ENCODE measurements around the gene RPS10. TPM values are rescaled to one million over a fixed set of nuclear protein-coding genes. Genes with fewer than 3 reads are reported as not detected.

RPS10 gene
- total and polyA plus RNA-seq, 2 donors, result 1,395 to 2,930 TPM

DNA sequence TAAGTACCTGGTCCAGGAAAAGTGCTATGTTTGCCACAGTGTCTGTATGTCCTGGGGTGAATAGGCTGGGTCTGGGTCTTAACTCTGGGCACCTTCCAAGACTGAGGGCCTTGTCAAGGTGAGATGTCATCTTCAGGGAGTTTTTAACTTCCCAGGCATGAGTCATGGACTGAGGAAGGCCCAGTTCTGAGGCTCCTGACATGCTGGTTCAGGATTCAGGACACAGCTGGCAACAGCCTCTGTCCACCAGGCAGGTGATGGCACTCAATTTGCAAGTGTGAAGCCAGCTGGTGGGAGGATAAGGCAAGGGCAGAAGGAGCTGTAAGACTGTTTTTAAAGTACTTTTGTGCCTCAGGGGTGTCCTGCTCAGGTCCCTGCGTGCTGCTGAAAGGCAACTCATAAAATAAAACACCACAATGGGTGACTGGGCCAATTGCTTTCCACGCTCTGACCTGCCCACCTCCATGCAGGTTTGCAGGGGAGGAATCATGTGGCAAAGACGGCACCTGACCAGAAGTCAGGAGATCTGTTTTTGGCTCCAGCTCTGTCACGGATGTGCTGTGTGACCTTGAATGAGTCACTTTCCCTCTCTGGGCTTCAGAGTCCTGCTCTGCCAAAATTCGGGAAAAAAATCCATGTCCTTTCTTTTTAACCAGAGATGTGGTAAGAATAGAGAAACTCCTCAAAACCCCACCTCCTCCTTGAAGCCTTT is 35.1 kb upstream of the RPS10 start:
- no peak overlapping the region for H3K27ac ChIP-seq (ENCODE audit: low read depth)
- H3K4me3 ChIP-seq (ENCODE audit: low read depth, low read length), result no peak overlapping the region
- WGBS, result 91% methylated on average over 5 of the region's 5 CpGs
- DNase-seq (ENCODE audit: extremely low spot score), result no peak
- no peaks in the 10 kb centered on the region for H3K4me1 ChIP-seq (ENCODE audit: insufficient read depth)
- H3K36me3 ChIP-seq (ENCODE audit: insufficient read depth), result no peaks in the 10 kb centered on the region

DNA sequence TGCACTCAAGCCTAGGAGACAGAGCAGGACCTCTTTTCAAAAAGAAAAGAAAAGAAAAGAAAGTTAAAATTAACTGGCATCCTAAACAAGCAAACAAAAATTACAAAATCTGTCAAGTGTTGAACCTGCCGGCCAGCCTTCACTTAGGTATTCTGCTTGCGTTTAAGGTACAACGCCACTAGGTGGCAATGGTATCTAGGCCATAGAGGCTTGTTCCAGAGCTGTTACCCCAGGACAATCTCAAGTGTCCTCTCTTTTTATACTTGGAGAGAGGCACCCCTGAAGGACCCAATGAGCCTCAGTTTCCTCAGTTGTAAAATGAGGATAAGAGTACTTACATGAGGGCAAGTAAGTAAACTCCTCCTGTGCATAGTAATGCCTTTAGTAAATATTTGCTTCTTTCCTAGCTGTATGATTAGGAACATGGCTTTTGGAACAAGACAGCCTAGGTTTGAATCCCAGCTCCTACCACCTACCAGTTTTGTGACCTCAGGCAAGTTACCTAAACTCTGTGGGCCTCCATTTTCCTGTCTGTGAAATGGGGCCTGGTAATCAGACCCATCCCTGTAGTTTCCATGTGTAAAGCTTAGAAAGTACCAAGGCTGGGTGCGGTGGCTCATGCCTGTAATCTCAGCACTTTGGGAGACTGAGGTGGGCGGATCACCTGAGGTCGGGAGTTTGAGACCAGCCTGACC is 34.2 kb upstream of the RPS10 start:
- no peak overlapping the region for H3K4me3 ChIP-seq (ENCODE audit: low read depth, low read length)
- no peaks in the 10 kb centered on the region for H3K36me3 ChIP-seq (ENCODE audit: insufficient read depth)
- H3K4me1 ChIP-seq (ENCODE audit: insufficient read depth), result no peaks in the 10 kb centered on the region
- 67% methylated on average over 6 of the region's 6 CpGs for WGBS
- H3K27ac ChIP-seq (ENCODE audit: low read depth), result no peak overlapping the region
- no peak for DNase-seq (ENCODE audit: extremely low spot score)

DNA sequence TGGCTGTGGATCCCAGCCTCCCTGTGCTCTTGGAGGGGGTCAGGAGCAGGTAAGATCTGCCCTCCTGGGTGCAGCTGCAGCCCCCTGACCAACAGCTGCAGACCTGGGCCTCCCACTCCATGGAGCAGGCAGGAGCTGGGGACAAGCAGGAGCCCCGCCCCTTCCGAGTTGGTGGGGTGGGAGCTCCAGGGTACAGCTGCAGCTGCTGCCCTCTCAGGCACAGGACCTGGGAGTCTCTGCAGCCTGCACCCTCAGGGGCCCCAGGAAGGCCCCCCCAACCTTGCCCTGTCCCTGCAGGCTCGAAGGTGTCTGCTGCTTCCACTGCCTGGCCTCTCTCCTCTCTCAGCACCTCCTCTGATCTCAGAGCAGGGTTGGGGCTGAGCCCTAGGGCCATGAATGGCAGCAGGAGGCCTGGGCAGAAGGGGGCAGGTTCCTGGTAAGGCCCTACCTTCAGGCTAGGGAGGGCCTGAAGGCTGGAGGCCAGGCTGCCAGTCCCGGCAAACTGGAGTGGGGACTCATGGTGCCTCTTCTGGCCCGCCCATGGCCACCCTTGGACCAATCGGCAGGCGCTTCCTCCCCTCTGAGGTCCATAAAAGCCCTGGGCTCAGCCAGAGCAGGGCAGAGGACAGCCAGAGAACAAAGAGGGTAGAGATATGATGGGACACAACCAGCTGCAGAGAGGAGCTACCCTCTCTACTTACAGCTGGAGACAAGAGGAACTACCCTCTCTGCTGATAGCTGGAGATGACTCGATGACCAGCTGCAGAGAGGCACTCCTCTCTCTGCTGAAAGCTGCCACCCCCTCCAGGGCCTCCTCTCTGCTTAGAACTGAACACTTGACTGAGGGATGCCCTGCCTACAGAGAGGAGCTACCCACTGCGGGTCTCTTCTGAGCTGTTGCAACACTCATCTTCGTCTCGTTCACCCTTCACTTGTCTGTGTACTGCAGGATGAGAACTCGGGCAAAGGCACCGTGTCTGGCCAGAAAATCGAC is 32.2 kb upstream of the RPS10 start:
- no peaks in the 10 kb centered on the region for H3K36me3 ChIP-seq (ENCODE audit: insufficient read depth)
- H3K4me3 ChIP-seq (ENCODE audit: low read depth, low read length), result no peak overlapping the region
- no peak overlapping the region for H3K27ac ChIP-seq (ENCODE audit: low read depth)
- no peak for DNase-seq (ENCODE audit: extremely low spot score)
- no peaks in the 10 kb centered on the region for H3K4me1 ChIP-seq (ENCODE audit: insufficient read depth)
- 87% methylated on average over 14 of the region's 14 CpGs for WGBS

DNA sequence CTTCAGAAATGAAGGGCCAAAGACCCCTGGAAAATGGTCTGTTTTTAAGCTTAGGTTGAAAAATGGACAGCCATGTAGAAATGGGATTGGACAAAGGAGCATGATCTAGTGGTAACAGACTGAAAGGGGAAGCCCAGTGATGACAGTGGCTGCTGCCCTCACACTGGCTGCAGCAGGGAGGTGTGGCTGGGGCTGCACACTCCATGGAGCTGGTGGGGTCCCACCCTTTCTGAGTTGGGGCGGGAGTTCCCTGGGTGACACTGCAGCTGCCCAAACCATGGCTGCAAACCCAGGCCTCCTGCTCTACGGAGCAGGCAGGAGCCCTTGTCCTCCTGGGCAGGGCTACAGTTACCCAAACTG is 31.5 kb upstream of the RPS10 start:
- Histone ChIP-seq H3K4me3 (ENCODE audit: low read depth, low read length) (no peak overlapping the region), H3K36me3 (ENCODE audit: insufficient read depth) (no peaks in the 10 kb centered on the region), H3K4me1 (ENCODE audit: insufficient read depth) (no peaks in the 10 kb centered on the region), H3K27ac (ENCODE audit: low read depth) (no peak overlapping the region)
- 69% methylated on average over 2 of the region's 2 CpGs for WGBS
- no peak for DNase-seq (ENCODE audit: extremely low spot score)

DNA sequence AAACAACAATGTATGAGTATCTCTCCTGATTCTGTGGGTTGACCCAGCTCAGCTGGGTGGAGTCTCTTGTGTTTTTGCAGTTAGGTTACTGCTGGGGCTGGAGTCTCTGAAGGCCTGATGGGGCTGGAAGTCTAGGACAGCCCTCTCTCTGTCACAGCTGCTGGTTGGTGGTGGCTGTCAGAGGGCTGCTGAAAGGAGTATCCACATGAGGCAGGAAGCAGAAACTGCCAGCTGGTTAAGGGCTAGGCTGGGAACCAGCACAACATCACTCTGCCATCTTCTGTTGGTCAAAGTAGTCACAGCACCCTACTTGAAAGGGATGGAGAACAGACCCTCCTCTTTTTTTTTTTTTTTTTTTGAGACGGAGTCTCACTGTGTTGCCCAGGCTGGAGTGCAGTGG is 30.0 kb upstream of the RPS10 start:
- Histone ChIP-seq H3K4me3 (ENCODE audit: low read depth, low read length) (no peak overlapping the region), H3K4me1 (ENCODE audit: insufficient read depth) (no peaks in the 10 kb centered on the region)
- no CpG with 5 or more reads among the region's 1 CpG for WGBS

DNA sequence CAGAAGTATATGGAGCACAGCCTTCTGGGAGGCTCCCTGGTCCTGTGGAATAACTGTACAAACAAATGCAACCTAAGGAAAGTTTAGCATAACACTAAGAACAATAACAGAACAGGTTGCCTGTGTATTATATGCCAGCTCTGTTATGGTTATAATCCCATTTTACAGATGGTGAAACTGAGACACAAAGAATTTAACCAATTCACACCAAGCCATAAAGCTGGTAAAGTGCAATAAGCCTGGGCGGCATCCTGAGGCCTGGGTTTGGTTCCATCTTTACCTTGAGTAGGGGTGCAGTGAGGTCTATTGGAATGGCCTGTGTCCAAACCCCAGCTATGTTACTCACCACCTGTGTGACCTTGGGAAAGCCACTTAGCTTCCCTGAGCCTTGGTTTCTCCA is 25.3 kb upstream of the RPS10 start:
- 98% methylated on average over 1 of the region's 1 CpG for WGBS
- Histone ChIP-seq H3K4me3 (ENCODE audit: low read depth, low read length) (no peak overlapping the region), H3K4me1 (ENCODE audit: insufficient read depth) (no peaks in the 10 kb centered on the region), H3K27ac (ENCODE audit: low read depth) (no peak overlapping the region), H3K36me3 (ENCODE audit: insufficient read depth) (no peaks in the 10 kb centered on the region)
- no peak for DNase-seq (ENCODE audit: extremely low spot score)

More for the DNA sequence above, 30.0 kb upstream of the RPS10 start:
- no peak overlapping the region for H3K27ac ChIP-seq (ENCODE audit: low read depth)
- DNase-seq (ENCODE audit: extremely low spot score), result no peak
- H3K36me3 ChIP-seq (ENCODE audit: insufficient read depth), result no peaks in the 10 kb centered on the region

DNA sequence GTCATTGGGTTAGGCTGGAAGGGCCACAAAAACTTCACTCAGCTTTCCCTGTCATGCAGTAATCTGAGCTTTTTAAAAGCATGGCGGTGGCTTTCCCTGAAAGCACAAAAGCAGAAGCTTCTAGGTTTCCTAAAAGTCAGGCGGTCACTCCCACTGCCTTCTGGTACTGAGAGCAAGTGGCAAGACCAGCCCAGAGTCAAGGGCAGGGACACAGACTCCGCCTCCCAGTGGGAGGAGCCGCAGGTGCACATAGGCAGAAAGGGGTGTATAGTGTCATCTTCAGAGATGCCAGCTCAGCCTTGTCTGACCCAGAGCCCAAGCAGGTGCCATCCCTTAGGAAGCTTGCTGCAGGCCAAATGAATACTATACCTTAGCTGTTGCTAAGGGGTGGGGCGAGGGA is 22.0 kb upstream of the RPS10 start:
- WGBS, result 64% methylated on average over 5 of the region's 5 CpGs
- H3K4me3 ChIP-seq (ENCODE audit: low read depth, low read length), result no peak overlapping the region
- no peaks in the 10 kb centered on the region for H3K4me1 ChIP-seq (ENCODE audit: insufficient read depth)
- no peak overlapping the region for H3K27ac ChIP-seq (ENCODE audit: low read depth)
- no peaks in the 10 kb centered on the region for H3K36me3 ChIP-seq (ENCODE audit: insufficient read depth)
- DNase-seq (ENCODE audit: extremely low spot score), result no peak

DNA sequence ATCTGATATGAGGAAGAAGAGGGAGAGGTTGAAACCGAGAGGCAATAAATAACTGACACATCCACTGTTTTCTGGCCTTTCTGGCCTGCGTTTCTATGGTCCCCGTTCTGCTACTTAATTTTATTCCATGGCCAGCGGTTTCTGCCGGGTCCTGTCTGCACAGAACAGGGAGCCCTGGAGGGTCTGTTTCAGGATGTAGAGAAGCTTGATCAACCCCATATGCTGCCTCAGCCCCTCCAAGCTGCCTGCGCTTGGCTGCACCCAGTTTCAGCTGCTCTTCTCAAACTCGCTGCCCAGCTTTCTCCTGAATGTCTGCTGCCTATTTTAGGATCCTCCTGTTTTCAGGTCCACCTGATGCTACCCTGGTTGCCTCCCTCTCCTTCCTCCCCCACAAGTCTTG is 21.5 kb upstream of the RPS10 start:
- WGBS, result 62% methylated on average over 7 of the region's 7 CpGs
- no peak for DNase-seq (ENCODE audit: extremely low spot score)
- H3K4me3 ChIP-seq (ENCODE audit: low read depth, low read length), result no peak overlapping the region
- H3K27ac ChIP-seq (ENCODE audit: low read depth), result no peak overlapping the region
- no peaks in the 10 kb centered on the region for H3K4me1 ChIP-seq (ENCODE audit: insufficient read depth)
- no peaks in the 10 kb centered on the region for H3K36me3 ChIP-seq (ENCODE audit: insufficient read depth)

DNA sequence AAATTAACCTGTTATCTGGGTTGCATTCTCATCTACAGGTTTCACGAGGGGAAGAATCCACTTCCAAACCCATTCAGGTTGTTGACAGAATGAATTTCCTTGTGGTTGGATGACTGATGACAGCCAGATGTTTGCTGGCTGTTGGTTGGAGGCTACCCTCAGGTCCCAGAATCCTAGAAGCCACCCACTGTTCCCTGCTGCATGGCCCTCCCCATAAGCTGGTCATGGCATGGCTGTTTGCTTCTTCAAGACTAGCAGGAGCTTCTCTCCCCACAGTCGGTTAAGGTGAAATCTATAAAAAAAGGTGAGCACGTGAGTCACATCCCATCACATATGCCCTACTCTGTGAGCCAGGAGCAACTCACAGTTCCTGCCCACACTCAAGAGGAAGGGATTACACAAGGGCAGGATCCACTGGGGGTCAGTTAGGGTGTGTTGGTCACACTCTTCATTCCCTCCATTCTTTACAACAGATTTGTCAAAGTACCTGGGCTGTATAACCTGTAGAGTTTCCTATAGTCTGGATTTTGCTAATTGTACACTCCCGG is 19.5 kb upstream of the RPS10 start:
- Histone ChIP-seq H3K36me3 (ENCODE audit: insufficient read depth) (no peaks in the 10 kb centered on the region), H3K4me3 (ENCODE audit: low read depth, low read length) (no peak overlapping the region), H3K4me1 (ENCODE audit: insufficient read depth) (no peaks in the 10 kb centered on the region), H3K27ac (ENCODE audit: low read depth) (no peak overlapping the region)
- 74% methylated on average over 4 of the region's 4 CpGs for WGBS
- no peak for DNase-seq (ENCODE audit: extremely low spot score)

DNA sequence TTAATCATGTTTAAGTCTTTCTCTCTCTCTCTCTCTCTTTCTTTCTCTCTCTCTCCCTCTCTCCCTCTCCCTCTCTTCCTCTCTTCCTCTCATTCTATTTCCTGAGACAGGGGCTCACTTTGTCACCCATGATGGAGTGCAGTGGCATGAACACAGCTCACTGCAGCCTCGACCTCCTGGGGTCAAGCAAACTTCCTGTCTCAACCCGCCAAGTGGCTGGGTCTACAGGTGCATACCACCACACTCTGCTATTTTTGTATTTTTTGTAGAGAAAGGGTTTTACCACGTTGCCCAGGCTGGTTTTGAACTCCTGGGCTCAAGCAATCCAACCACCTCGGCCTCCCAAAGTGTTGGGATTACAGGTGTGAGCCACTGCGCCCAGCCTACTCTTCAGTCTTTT is 15.7 kb upstream of the RPS10 start:
- H3K4me1 ChIP-seq (ENCODE audit: insufficient read depth), result no peaks in the 10 kb centered on the region
- H3K27ac ChIP-seq (ENCODE audit: low read depth), result no peak overlapping the region
- no peak overlapping the region for H3K4me3 ChIP-seq (ENCODE audit: low read depth, low read length)
- DNase-seq (ENCODE audit: extremely low spot score), result no peak
- H3K36me3 ChIP-seq (ENCODE audit: insufficient read depth), result no peaks in the 10 kb centered on the region
- WGBS, result 68% methylated on average over 5 of the region's 5 CpGs

DNA sequence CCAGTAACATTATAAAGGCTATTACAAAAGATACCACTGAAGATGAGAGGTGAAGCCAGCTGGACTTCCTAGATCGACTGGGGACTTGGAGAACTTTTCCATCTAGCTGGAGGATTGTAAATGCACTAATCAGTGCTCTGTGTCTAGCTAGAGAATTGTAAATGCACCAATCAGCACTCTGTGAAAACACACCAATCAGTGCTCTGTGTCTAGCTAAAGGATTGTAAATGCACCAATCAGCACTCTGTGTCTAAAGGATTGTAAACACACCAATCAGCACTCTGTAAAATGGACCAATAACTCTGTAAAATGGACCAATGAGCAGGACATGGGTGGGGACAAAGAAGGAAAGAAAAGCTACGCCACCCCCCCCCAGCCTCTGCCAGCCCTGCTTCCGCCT is 13.6 kb upstream of the RPS10 start:
- Histone ChIP-seq H3K4me3 (ENCODE audit: low read depth, low read length) (no peak overlapping the region), H3K27ac (ENCODE audit: low read depth) (no peak overlapping the region), H3K36me3 (ENCODE audit: insufficient read depth) (no peaks in the 10 kb centered on the region), H3K4me1 (ENCODE audit: insufficient read depth) (no peaks in the 10 kb centered on the region)
- 81% methylated on average over 3 of the region's 3 CpGs for WGBS
- DNase-seq (ENCODE audit: extremely low spot score), result no peak

DNA sequence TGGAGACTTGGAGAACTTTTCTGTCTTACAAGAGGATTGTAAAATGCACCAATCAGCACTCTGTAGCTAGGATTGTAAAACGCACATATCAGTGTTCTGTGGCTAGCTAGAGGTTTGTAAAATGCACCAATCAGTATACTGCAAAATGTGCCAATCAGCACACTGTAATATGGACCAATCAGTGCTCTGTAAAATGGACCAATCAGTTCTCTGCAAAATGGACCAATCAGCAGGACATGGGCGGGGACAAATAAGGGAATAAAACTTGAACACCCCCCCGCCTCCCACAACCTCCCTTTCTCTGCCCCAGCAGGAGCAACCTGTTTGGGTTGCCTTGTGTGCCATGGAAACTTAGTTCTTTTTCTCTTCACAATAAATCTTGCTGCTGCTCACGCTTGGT is 12.8 kb upstream of the RPS10 start:
- Histone ChIP-seq H3K4me3 (ENCODE audit: low read depth, low read length) (no peak overlapping the region), H3K27ac (ENCODE audit: low read depth) (no peak overlapping the region), H3K36me3 (ENCODE audit: insufficient read depth) (no peaks in the 10 kb centered on the region), H3K4me1 (ENCODE audit: insufficient read depth) (no peaks in the 10 kb centered on the region)
- no peak for DNase-seq (ENCODE audit: extremely low spot score)
- 61% methylated on average over 4 of the region's 4 CpGs for WGBS

DNA sequence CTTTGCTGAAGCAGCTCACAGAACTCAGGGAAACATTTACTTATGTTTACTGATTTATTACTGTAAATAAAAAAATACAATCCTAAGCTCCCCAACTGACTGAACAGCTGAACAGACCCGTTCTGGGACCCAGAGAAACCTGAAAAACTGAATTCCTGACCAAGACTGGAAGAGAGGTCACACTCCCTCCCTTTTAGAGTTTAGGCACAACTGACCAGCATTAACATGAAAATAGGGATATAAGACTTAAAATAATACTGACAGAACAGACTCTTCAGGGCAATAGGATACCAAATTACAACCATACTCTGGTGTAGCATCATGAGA is 11.7 kb upstream of the RPS10 start:
- H3K4me3 ChIP-seq (ENCODE audit: low read depth, low read length), result no peak overlapping the region
- DNase-seq (ENCODE audit: extremely low spot score), result no peak
- 60% methylated on average over 1 of the region's 1 CpG for WGBS
- no peaks in the 10 kb centered on the region for H3K4me1 ChIP-seq (ENCODE audit: insufficient read depth)
- H3K27ac ChIP-seq (ENCODE audit: low read depth), result no peak overlapping the region
- H3K36me3 ChIP-seq (ENCODE audit: insufficient read depth), result no peaks in the 10 kb centered on the region

All from urinary bladder (tissue), 4 donors.